GM12878 (cell line): ENCODE results near the gene PSG11.
"Not testable (repeated sequence)": the region's sequence is repeated elsewhere in the genome, so short reads cannot be mapped to it uniquely, and the experiment has no call there.

ENCODE experiments used
- BCL11A ChIP-seq: IDR thresholded peaks from 2 replicates; pipeline ENCODE4 v1.6.1; 2011; ENCODE audit warnings: low read depth, low read length
- CTCF ChIP-seq, 3 experiments: IDR thresholded peaks in 2 of 3; conservative IDR thresholded peaks in 1 of 3; 2 replicates each; pipeline ENCODE4 v1.5.1; 2011; ENCODE audit warnings: low read depth in 3 of 3, low read length in 3 of 3, mild to moderate bottlenecking in 3 of 3, control low read depth in 2 of 3, moderate library complexity in 2 of 3, inconsistent platforms in 1 of 3, mixed read lengths in 1 of 3; ENCODE audit not compliant: control insufficient read depth in 2 of 3, insufficient read depth in 1 of 3; ENCODE audit errors: extremely low read depth in 1 of 3
- EZH2 ChIP-seq: IDR thresholded peaks from 2 replicates; pipeline ENCODE4 v1.6.1; 2012; ENCODE audit warnings: low read depth, mild to moderate bottlenecking, control low read depth, inconsistent platforms, low read length, borderline replicate concordance; ENCODE audit not compliant: control insufficient read depth
- IRF3 ChIP-seq: fragments of 450-650 bp; IDR thresholded peaks from 2 replicates; pipeline ENCODE4 v1.6.1; 2014; ENCODE audit warnings: mild to moderate bottlenecking
- MAX ChIP-seq: IDR thresholded peaks from 2 replicates; pipeline ENCODE4 v1.6.1; 2012; ENCODE audit warnings: low read depth, low read length, improper control_type of control experiment
- POLR2AphosphoS2 ChIP-seq: IDR thresholded peaks from 2 replicates; pipeline ENCODE4 v1.6.1; 2011; ENCODE audit warnings: low read depth, mild to moderate bottlenecking, low read length, improper control_type of control experiment, moderate library complexity
- POLR2AphosphoS5 ChIP-seq: IDR thresholded peaks from 2 replicates; pipeline ENCODE4 v1.6.1; 2011; ENCODE audit warnings: mild to moderate bottlenecking, low read length, inconsistent platforms
- RAD21 ChIP-seq: IDR thresholded peaks from 2 replicates; pipeline ENCODE4 v1.6.1; 2011; ENCODE audit warnings: mild to moderate bottlenecking, low read depth, low read length, moderate library complexity; ENCODE audit not compliant: insufficient read depth
- RCOR1 ChIP-seq: conservative IDR thresholded peaks from 2 replicates; pipeline ENCODE4 v1.6.1; 2012; ENCODE audit warnings: low read depth, low read length, improper control_type of control experiment
- SIN3A ChIP-seq: IDR thresholded peaks from 2 replicates; pipeline ENCODE4 v1.6.1; 2012; ENCODE audit warnings: low read depth, low read length, improper control_type of control experiment
- YY1 ChIP-seq: IDR thresholded peaks from 2 replicates; pipeline ENCODE4 v1.6.1; 2011; ENCODE audit warnings: low read depth, mild to moderate bottlenecking, low read length
- ZNF622 ChIP-seq: fragments of 450-650 bp; IDR thresholded peaks from 2 replicates; pipeline ENCODE4 v1.6.1; 2017; ENCODE audit warnings: mild to moderate bottlenecking, inconsistent platforms
- TF ChIP-seq, protein P1 (sequence below): IDR thresholded peaks from 2 replicates; pipeline ENCODE4 v1.6.1; 2012; ENCODE audit warnings: low read depth, low read length, improper control_type of control experiment
- TF ChIP-seq, protein P2 (sequence below): fragments of 450-650 bp; formaldehyde crosslinking; IDR thresholded peaks from 2 replicates; pipeline ENCODE4 v1.4.0; 2022; ENCODE audit warnings: mild to moderate bottlenecking, moderate library complexity

DNA sequence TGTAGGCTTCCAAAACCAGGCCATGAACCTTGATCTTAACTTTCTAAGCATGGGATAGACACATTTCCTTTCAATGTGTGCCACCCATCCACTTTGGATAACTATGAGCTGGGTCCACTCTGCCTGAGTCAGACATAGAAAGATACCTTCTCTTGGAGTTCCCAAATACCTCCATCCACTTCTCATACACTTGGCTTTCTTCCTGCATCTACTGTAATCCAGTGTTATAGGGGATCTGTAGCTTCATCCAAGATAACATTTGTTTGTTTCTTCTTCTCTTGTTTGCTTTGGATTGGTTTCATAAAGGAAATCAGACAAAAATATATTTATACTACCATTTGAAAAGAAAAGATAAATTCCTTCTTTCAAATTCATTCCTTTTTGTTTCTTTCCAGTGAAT, 44.2 kb downstream of the PSG11 start:
- TF ChIP-seq MAX; POLR2AphosphoS5; POLR2AphosphoS2; RAD21; RCOR1; YY1; CTCF (IDR thresholded peaks at IDR 0.05 in 2 of 3, conservative IDR thresholded peaks at IDR 0.05 in 1 of 3; ENCODE audit: control insufficient read depth in 2 of 3, extremely low read depth in 1 of 3, insufficient read depth in 1 of 3, low read depth in 3 of 3, low read length in 3 of 3); EZH2; ZNF622; IRF3; SIN3A; BCL11A: not testable (repeated sequence)
- TF ChIP-seq, protein P1, sequence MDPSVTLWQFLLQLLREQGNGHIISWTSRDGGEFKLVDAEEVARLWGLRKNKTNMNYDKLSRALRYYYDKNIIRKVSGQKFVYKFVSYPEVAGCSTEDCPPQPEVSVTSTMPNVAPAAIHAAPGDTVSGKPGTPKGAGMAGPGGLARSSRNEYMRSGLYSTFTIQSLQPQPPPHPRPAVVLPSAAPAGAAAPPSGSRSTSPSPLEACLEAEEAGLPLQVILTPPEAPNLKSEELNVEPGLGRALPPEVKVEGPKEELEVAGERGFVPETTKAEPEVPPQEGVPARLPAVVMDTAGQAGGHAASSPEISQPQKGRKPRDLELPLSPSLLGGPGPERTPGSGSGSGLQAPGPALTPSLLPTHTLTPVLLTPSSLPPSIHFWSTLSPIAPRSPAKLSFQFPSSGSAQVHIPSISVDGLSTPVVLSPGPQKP: not testable (repeated sequence)
- TF ChIP-seq, protein P2, sequence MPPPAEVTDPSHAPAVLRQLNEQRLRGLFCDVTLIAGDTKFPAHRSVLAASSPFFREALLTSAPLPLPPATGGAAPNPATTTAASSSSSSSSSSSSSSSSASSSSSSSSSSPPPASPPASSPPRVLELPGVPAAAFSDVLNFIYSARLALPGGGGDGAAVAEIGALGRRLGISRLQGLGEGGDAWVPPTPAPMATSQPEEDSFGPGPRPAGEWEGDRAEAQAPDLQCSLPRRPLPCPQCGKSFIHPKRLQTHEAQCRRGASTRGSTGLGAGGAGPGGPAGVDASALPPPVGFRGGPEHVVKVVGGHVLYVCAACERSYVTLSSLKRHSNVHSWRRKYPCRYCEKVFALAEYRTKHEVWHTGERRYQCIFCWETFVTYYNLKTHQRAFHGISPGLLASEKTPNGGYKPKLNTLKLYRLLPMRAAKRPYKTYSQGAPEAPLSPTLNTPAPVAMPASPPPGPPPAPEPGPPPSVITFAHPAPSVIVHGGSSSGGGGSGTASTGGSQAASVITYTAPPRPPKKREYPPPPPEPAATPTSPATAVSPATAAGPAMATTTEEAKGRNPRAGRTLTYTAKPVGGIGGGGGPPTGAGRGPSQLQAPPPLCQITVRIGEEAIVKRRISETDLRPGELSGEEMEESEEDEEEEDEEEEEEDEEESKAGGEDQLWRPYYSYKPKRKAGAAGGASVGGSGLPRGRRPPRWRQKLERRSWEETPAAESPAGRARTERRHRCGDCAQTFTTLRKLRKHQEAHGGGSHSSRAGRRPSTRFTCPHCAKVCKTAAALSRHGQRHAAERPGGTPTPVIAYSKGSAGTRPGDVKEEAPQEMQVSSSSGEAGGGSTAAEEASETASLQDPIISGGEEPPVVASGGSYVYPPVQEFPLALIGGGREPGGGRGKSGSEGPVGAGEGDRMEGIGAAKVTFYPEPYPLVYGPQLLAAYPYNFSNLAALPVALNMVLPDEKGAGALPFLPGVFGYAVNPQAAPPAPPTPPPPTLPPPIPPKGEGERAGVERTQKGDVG (CRISPR knock-in tag): not testable (repeated sequence)
